Measurements from ENCODE around the gene UGT1A5. TPM values are rescaled to one million over a fixed set of nuclear protein-coding genes. Genes with fewer than 3 reads are reported as not detected.
A peak's percentile ranks its signal among the peaks of the same experiment; 100 is the strongest.

Gene UGT1A5
- total and polyA plus RNA-seq, 2 of the 13 experiments (the other 11 are each of a cell fraction or from before 2014, with no cell fraction given), result not detected

GRCh38 chr2:233699424-233700027 lies 13.2 kb upstream of the UGT1A5 start (continued):
- TF ChIP-seq ZMYM4 (CRISPR knock-in tag; IDR thresholded peaks at IDR 0.05) (no peak), CCDC6 (CRISPR knock-in tag; IDR thresholded peaks at IDR 0.05) (no peak), MLLT10 (CRISPR knock-in tag; IDR thresholded peaks at IDR 0.05) (no peak), AHR (CRISPR knock-in tag; IDR thresholded peaks at IDR 0.05) (no peak), HNRNPL (IDR thresholded peaks at IDR 0.05; ENCODE audit: low read depth, low read length) (no peak), ZNF333 (CRISPR knock-in tag; IDR thresholded peaks at IDR 0.05; ENCODE audit: borderline replicate concordance) (no peak), ZNF101 (CRISPR knock-in tag; IDR thresholded peaks at IDR 0.05; ENCODE audit: borderline replicate concordance, low read depth) (no peak), HNRNPH1 (optimal IDR thresholded peaks at IDR 0.05; ENCODE audit: low read depth, low read length) (no peak)

- ATAC-seq (no peak), FAIRE-seq (no peak), DNase-seq (ENCODE audit: low spot score) (peak; percentile 56)
- no peaks in the 10 kb centered on the region for H3K79me2 ChIP-seq (ENCODE audit: insufficient read depth, low read length)
- H3K9ac ChIP-seq (ENCODE audit: insufficient read depth, low read depth, low read length), result no peak overlapping the region
- H3K4me2 ChIP-seq (ENCODE audit: low read depth, low read length), result no peak overlapping the region
- intact Hi-C loops (cut with micrococcal nuclease; ENCODE audit: unreplicated experiment) (no loop called here), in situ Hi-C loops (cut with HindIII; ENCODE audit: extremely low pct_ligation_motif_present, low pct_unique_long_range_greater_than_20kb) (no loop called here)
- 21% methylated on average over 1 of the region's 1 CpG for WGBS (ENCODE audit: low lambda C conversion rate)
- H3K4me3 ChIP-seq (replicated peaks in 1 of 3; ENCODE audit: insufficient read depth in 1 of 3, low read depth in 2 of 3, low read length in 3 of 3), result no peak overlapping the region
- peaks cover under 1% of the 10 kb centered on the region; the same call in 1 of the 2 replicates for H3K4me1 ChIP-seq (ENCODE audit: insufficient read depth, low read length)
- no peaks in the 10 kb centered on the region for H3K36me3 ChIP-seq (replicated peaks in 1 of 2; ENCODE audit: control insufficient read depth in 1 of 2, insufficient read depth in 2 of 2, low read length in 2 of 2)
- H3K27ac ChIP-seq (ENCODE audit: extremely low read length, insufficient read depth, low read length), result peak overlapping the region; percentile 12
- H2AFZ ChIP-seq (ENCODE audit: low read length), result no peak overlapping the region
- no peaks in the 10 kb centered on the region for H3K9me3 ChIP-seq (ENCODE audit: low read length)
- BruUV-seq (replicated peaks), result no TSS peak
- no peaks in the 10 kb centered on the region for H3K27me3 ChIP-seq (ENCODE audit: control insufficient read depth in 1 of 2, insufficient read depth in 2 of 2, low read length in 2 of 2)
- POLR2A ChIA-PET, result no interaction called here
- CTCF ChIA-PET (ENCODE audit: low intra/inter-chr PET ratio, low total read pairs), result no interaction called here
- H4K20me1 ChIP-seq (ENCODE audit: insufficient read depth, low read length), result no peaks in the 10 kb centered on the region
- TF ChIP-seq ATF7 (IDR thresholded peaks at IDR 0.05), result no peak
- TF ChIP-seq ATF7 (CRISPR knock-in tag; IDR thresholded peaks at IDR 0.05), result no peak
- TF ChIP-seq, protein P1, sequence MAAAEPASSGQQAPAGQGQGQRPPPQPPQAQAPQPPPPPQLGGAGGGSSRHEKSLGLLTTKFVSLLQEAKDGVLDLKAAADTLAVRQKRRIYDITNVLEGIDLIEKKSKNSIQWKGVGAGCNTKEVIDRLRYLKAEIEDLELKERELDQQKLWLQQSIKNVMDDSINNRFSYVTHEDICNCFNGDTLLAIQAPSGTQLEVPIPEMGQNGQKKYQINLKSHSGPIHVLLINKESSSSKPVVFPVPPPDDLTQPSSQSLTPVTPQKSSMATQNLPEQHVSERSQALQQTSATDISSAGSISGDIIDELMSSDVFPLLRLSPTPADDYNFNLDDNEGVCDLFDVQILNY (CRISPR knock-in tag; conservative IDR thresholded peaks at IDR 0.05), result no peak
- no peak for TF ChIP-seq SRSF1 (optimal IDR thresholded peaks at IDR 0.05; ENCODE audit: low read depth, low read length)
- peak; percentile 88 for TF ChIP-seq NFE2L2 (IDR thresholded peaks at IDR 0.05; ENCODE audit: low read length)
- TF ChIP-seq CREM (IDR thresholded peaks at IDR 0.05), result peak; percentile 30; the same call in 1 of the 2 replicates
- no peak for TF ChIP-seq CREM (CRISPR knock-in tag; IDR thresholded peaks at IDR 0.05)
- no peak for TF ChIP-seq ZNF101 (CRISPR knock-in tag; IDR thresholded peaks at IDR 0.05; ENCODE audit: borderline replicate concordance, low read depth)
- no peak for TF ChIP-seq SNRNP70 (IDR thresholded peaks at IDR 0.05; ENCODE audit: low read depth, low read length)
- TF ChIP-seq EP300 (IDR thresholded peaks at IDR 0.05; ENCODE audit: low read depth in 2 of 2, low read length in 2 of 2), result peak in 1 of 2 experiments; percentile 59; a peak in 1 of 4 replicates
- peak; percentile 74 for TF ChIP-seq EP300 (CRISPR knock-in tag; IDR thresholded peaks at IDR 0.05; ENCODE audit: borderline replicate concordance)
- no peak for TF ChIP-seq ZNF605 (CRISPR knock-in tag; IDR thresholded peaks at IDR 0.05)
- no peak for TF ChIP-seq ZNF124 (CRISPR knock-in tag; IDR thresholded peaks at IDR 0.05)
- TF ChIP-seq ZNF34 (CRISPR knock-in tag; IDR thresholded peaks at IDR 0.05; ENCODE audit: borderline replicate concordance), result no peak
- TF ChIP-seq RXRA (CRISPR knock-in tag; IDR thresholded peaks at IDR 0.05), result peak; percentile 63; the same call in 1 of the 2 replicates
- no peak for TF ChIP-seq ZBTB7A (CRISPR knock-in tag; IDR thresholded peaks at IDR 0.05)
Measured at GRCh38 chr2:233700028-233700635, 12.6 kb upstream of the UGT1A5 start.

All from HepG2 (cell line).